GM10266 (cell line): ENCODE data around the gene DLGAP1.

ENCODE experiments used
- DNase-seq: peaks from one replicate; pipeline ENCODE4 v3.0.0; 2012; ENCODE audit errors: extremely low spot score
- TF ChIP-seq, protein P1 (sequence below): IDR thresholded peaks from 2 replicates; pipeline ENCODE4 v1.5.1; 2012; ENCODE audit warnings: mild to moderate bottlenecking, low read depth; ENCODE audit not compliant: control insufficient read depth, insufficient read depth; ENCODE audit errors: missing control alignments

DLGAP1 gene

DNA sequence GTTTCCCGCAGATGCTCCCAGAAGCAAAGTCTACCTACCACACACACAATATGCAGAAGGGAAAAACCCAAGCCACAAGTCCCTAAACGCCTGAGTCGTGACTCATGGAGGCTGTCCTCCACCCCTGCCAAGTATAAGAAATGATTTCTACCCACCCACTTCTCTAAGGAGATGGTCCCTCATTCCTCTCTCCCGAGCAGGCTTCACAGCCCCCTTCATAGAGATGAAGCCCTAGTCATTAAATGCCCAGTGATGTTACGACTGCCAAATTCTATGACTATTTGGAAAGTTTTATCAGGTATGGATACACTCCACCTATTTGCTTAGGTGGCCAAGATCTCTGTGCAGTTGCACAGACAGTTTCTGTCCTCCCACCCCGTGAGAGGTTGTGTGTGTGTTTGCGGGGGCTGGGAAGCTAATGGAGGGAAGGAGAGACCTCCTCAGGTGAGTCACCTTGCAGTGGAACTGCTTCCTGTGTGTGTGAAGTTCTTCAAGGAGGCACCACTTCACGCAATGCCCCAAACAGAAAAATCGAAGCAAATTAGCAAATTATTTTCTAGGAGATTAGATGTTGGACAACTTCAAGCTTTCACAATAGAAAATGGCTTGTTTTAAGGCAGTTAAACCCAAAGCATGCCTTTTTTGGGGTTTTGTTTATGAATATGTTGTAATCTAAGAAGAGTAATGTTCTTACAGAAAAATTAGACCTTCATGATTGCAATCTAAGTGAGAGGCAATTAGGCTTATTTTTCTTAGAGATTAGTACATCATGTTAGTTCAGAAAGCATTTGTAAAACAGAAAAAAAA, 830.0 kb downstream of the DLGAP1 start:
- no peak for DNase-seq
- TF ChIP-seq, protein P1, sequence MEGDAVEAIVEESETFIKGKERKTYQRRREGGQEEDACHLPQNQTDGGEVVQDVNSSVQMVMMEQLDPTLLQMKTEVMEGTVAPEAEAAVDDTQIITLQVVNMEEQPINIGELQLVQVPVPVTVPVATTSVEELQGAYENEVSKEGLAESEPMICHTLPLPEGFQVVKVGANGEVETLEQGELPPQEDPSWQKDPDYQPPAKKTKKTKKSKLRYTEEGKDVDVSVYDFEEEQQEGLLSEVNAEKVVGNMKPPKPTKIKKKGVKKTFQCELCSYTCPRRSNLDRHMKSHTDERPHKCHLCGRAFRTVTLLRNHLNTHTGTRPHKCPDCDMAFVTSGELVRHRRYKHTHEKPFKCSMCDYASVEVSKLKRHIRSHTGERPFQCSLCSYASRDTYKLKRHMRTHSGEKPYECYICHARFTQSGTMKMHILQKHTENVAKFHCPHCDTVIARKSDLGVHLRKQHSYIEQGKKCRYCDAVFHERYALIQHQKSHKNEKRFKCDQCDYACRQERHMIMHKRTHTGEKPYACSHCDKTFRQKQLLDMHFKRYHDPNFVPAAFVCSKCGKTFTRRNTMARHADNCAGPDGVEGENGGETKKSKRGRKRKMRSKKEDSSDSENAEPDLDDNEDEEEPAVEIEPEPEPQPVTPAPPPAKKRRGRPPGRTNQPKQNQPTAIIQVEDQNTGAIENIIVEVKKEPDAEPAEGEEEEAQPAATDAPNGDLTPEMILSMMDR = no peak

DNA sequence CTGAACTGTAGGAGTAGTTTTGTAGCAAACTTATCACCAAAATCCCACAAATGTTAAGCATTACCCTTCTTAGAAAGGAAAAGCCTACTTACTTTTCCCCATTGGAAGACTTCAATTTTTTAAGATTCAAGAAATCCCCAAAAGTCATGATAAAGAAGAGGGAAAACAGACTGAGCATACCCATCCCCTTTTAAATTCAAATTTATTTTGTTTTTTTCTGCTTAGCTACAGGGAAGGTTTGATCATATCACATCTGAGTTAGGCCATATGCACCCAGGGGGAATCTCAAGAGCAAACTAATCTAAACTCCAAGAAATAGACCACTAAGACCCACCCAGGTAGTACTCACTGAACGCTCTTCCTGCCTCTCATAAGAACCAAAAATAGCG, 830.6 kb downstream of the DLGAP1 start:
- no peak for DNase-seq
- TF ChIP-seq, protein P1 = no peak

DNA sequence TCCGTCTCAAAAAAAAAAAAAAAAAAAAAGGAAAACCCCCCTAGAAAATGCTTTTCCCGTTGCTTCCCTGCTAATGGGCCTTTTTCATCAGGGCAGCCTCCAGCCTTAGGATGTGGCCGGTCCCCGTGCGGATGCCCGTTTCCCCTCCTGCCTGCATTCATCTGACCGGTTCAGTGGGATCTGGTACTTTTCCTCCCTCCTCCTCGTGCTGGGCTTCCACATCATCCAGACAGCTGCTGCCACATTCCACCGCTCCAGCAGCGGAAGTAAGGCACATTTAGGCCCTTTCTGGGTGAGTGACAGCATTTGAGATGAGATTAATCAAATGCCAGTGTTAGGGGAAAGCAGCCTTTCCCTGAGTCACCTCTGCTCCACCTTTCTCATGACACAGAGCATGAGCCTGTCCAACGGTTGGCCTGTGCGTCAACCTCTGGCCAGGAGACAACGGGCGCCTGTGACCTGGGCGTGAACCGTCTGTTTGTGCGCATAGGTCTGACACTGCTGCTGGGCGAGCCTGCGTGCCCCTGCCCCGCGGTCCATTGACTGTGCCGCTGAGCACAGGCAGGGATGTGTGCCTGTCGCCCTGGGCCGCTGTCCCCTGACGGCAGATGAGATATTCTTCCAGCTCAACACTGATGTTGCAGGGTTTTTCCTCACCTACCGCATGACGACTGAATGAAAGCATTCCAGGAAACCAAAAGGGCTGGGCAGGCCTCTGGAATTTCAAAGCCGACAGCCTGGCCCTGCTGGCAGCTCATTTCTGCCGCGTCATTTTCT, 831.1 kb downstream of the DLGAP1 start:
- TF ChIP-seq, protein P1 = no peak
- no peak for DNase-seq

DNA sequence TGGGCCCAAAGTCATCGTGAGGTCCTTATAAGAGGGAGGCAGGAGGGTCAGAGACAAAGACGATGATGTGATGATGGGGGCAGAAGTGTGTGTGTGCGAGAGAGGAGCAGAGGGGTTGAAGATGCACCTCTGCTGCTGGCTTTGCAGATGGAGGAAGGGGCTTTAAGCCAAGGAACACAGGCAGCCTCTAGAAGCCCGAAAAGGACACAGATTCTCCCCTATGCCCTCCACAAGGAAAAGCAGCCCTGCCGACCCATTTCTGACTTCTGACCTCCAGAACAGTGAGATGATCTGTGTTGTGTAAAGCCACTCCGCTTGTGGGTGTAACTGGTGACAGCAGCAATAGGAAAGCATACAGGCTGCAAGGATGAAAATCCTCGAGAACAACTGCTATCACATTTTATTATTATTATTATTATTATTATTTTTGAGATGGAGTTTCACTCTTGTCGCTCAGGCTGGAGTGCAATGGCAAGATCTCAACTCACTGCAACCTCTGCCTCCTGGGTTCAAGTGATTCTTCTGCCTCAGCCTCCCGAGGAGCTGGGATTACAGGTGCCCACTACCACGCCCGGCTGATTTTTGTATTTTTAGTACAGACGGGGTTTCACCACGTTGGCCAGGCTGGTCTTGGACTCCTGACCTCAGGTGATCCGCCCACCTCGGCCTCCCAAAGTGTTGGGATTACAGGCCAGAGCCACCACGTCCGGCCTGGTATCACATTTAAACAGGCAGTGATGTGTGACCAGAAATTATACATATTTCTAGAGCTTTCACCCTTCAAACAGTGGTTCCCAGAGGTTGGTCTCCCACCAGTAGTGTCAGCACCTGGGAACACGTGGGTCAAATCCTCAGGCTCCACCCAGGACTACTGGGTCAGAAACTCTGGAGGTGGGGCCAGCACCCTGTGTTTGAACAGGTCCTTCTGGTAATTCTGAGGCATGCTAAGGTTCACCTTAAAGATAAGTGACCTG, 834.7 kb downstream of the DLGAP1 start:
- TF ChIP-seq, protein P1 = no peak
- no peak for DNase-seq

DNA sequence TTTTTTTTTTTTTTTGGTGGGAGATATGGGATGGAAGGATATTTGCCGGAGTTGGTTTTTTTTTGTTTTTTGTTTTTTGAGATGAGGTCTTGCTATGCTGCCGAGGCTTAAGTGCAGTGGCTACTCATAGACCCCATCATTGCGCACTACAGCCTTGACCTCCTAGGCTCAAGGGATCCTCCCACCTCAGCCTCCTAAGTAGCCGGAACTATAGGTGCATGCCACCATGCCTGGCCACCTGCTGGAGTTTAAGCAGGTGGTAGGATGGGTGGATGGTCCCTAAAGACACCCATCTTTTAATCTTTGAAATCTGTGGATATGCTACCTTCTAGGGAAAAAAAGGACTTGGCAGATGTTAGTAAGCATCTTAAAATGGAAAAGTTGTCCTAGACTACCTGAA, 835.4 kb downstream of the DLGAP1 start:
- no peak for DNase-seq
- TF ChIP-seq, protein P1 = no peak

DNA sequence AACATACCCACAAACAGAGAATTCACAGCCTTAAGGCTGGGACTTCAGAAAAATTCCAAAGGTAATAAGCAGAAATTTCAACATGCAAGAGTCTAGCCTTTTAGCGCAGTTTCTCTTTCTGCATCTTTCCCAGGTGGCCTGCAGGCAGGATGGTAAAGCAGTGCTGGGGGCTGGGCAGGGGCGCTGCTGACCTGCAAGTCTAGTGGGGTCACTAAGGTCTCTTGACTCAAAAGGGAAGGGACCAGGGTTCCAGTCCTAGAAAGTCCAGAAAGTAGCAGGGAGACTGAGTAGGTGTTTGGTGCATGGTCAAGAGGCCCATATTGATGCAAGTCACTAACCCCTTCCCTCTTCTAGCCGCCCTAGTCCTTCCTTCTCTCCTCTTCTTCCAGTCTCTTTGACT, 835.9 kb downstream of the DLGAP1 start:
- no peak for DNase-seq
- TF ChIP-seq, protein P1 = no peak
